Measurements from ENCODE around the gene SNRPD3.

The SNRPD3 gene

GRCh38 chr22:24576778-24577177, 21.0 kb downstream of the SNRPD3 start:
- Histone ChIP-seq H3K4me1 (ENCODE audit: insufficient read depth, low read length, poor library complexity, severe bottlenecking) (no peaks in the 10 kb centered on the region), H3F3A (ENCODE audit: low read depth) (no peaks in the 10 kb centered on the region), H3K9me3 (ENCODE audit: insufficient read depth, low read depth, low read length) (no peaks in the 10 kb centered on the region), H2AFZ (ENCODE audit: low read length) (no peak overlapping the region), H3K4me2 (ENCODE audit: low read depth, low read length, poor library complexity, severe bottlenecking) (no peak overlapping the region), H3K27me3 (ENCODE audit: insufficient read depth, low read length, poor library complexity, severe bottlenecking) (no peaks in the 10 kb centered on the region), H4K20me1 (ENCODE audit: insufficient read depth, low read length, poor library complexity, severe bottlenecking) (no peaks in the 10 kb centered on the region), H3K9me2 (replicated peaks; ENCODE audit: low read depth, low read length) (no peaks in the 10 kb centered on the region), H3K79me2 (ENCODE audit: insufficient read depth, low read length) (no peaks in the 10 kb centered on the region), H3K4me3 (ENCODE audit: low read length, poor library complexity, severe bottlenecking) (no peak overlapping the region), H3K9ac (ENCODE audit: low read depth, low read length, poor library complexity, severe bottlenecking) (no peak overlapping the region), H3K36me3 (ENCODE audit: insufficient read depth, low read length) (peaks cover 44% of the 10 kb centered on the region; the same call in 1 of the 2 replicates)
- no peak for TF ChIP-seq EZH2phosphoT487 (IDR thresholded peaks at IDR 0.05; ENCODE audit: borderline replicate concordance)
- no peak for TF ChIP-seq CTCF (conservative IDR thresholded peaks at IDR 0.05; ENCODE audit: low read length)

DNA sequence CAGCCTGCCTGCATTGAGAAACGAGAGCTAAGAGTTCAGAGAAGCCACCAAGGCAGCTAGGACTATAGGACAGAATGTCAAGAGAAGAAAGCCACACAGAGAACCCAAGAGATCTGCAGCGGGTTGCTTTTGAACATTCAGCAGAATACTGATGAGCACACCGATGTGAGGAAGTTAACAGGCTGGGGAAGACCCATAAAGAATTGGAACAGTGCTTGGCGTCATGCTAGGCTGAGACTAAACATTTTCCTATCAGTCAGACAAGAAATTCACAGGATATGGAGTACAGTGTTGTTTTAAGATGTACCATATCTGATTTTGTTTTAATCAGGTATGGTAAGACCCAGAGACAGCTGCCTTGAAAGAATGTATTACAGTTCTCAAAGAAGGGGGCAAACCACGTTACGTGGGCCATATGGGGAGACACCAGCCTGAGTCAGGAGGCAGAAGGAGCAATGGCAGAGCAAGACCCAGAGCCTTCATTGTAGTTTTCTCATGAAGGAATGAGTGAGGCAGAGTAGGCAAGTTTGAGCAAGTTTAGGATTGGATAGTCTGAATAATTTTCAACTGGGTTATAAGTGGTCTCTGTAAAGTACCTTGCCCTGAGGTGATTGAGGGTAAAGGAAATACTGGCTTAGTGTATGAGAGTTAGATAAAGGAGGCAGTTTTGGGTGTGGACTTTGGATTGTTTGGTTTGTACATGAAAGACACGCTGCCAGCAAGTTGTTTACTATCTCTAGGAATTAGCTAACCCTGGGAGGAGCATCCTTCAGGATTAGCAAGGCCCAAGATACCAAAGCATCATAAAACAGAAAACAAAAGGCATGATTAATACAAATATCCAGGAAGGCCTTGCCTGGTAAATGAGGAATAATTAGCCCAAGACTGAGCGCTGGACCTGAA, 22.8 kb downstream of the SNRPD3 start:
- H3K4me2 ChIP-seq (ENCODE audit: low read depth, low read length, poor library complexity, severe bottlenecking): no peak overlapping the region
- no peak overlapping the region for H3K9ac ChIP-seq (ENCODE audit: low read depth, low read length, poor library complexity, severe bottlenecking)
- no peaks in the 10 kb centered on the region for H3K27me3 ChIP-seq (ENCODE audit: insufficient read depth, low read length, poor library complexity, severe bottlenecking)
- TF ChIP-seq CTCF (conservative IDR thresholded peaks at IDR 0.05; ENCODE audit: low read length) (no peak), EZH2phosphoT487 (IDR thresholded peaks at IDR 0.05; ENCODE audit: borderline replicate concordance) (no peak)
- no peaks in the 10 kb centered on the region for H4K20me1 ChIP-seq (ENCODE audit: insufficient read depth, low read length, poor library complexity, severe bottlenecking)
- no peak overlapping the region for H2AFZ ChIP-seq (ENCODE audit: low read length)
- H3K4me3 ChIP-seq (ENCODE audit: low read length, poor library complexity, severe bottlenecking): no peak overlapping the region
- H3K9me2 ChIP-seq (replicated peaks; ENCODE audit: low read depth, low read length): no peaks in the 10 kb centered on the region
- no peaks in the 10 kb centered on the region for H3K4me1 ChIP-seq (ENCODE audit: insufficient read depth, low read length, poor library complexity, severe bottlenecking)
- no peaks in the 10 kb centered on the region for H3K9me3 ChIP-seq (ENCODE audit: insufficient read depth, low read depth, low read length)
- no peaks in the 10 kb centered on the region for H3F3A ChIP-seq (ENCODE audit: low read depth)
- peaks cover 25% of the 10 kb centered on the region; the same call in 1 of the 2 replicates for H3K36me3 ChIP-seq (ENCODE audit: insufficient read depth, low read length)
- H3K79me2 ChIP-seq (ENCODE audit: insufficient read depth, low read length): no peaks in the 10 kb centered on the region

DNA sequence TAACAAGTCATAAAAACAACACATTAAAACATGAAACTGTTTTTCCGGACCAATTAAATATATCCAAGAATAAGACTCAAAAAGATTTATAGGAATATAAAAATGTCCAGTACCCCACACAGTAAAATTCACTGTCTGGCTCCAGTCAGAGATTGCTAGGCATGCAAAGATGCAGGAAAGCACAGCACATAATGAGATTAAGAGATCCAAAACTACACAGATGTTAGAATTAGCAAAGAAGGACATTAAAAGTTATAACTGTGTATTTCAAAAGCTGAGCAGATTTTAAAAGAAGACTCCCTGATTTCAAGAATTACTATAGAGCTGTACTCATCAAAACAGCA, 23.4 kb downstream of the SNRPD3 start:
- H3K36me3 ChIP-seq (ENCODE audit: insufficient read depth, low read length): peaks cover 19% of the 10 kb centered on the region; the same call in 1 of the 2 replicates
- no peak overlapping the region for H2AFZ ChIP-seq (ENCODE audit: low read length)
- no peaks in the 10 kb centered on the region for H3K9me3 ChIP-seq (ENCODE audit: insufficient read depth, low read depth, low read length)
- no peaks in the 10 kb centered on the region for H3K79me2 ChIP-seq (ENCODE audit: insufficient read depth, low read length)
- no peak overlapping the region for H3K4me2 ChIP-seq (ENCODE audit: low read depth, low read length, poor library complexity, severe bottlenecking)
- no peak overlapping the region for H3K9ac ChIP-seq (ENCODE audit: low read depth, low read length, poor library complexity, severe bottlenecking)
- H3K27me3 ChIP-seq (ENCODE audit: insufficient read depth, low read length, poor library complexity, severe bottlenecking): no peaks in the 10 kb centered on the region
- H3F3A ChIP-seq (ENCODE audit: low read depth): no peaks in the 10 kb centered on the region
- H4K20me1 ChIP-seq (ENCODE audit: insufficient read depth, low read length, poor library complexity, severe bottlenecking): no peaks in the 10 kb centered on the region
- TF ChIP-seq EZH2phosphoT487 (IDR thresholded peaks at IDR 0.05; ENCODE audit: borderline replicate concordance) (no peak), CTCF (conservative IDR thresholded peaks at IDR 0.05; ENCODE audit: low read length) (no peak)
- H3K4me3 ChIP-seq (ENCODE audit: low read length, poor library complexity, severe bottlenecking): no peak overlapping the region
- no peaks in the 10 kb centered on the region for H3K9me2 ChIP-seq (replicated peaks; ENCODE audit: low read depth, low read length)
- H3K4me1 ChIP-seq (ENCODE audit: insufficient read depth, low read length, poor library complexity, severe bottlenecking): no peaks in the 10 kb centered on the region

Measured in Loucy (cell line).